T-cell (primary cell): ENCODE data around the gene ZNF668. TPM values are rescaled to one million over a fixed set of nuclear protein-coding genes. Genes with fewer than 3 reads are reported as not detected.
"Not testable (repeated sequence)": the region's sequence is repeated elsewhere in the genome, so short reads cannot be mapped to it uniquely, and the experiment has no call there.

Source experiments
- ATAC-seq, 4 experiments: fragments of 200-7000 bp in 3 of 4; fragments of 150-1000 bp in 1 of 4; cut with Tn5 transposase; replicated peaks in 1 of 4; 1 replicate in 3 of 4; 2 replicates in 1 of 4; pipeline ENCODE4 v1.10.0; 2021; ENCODE audit warnings: moderate library complexity in 3 of 4, mild to moderate bottlenecking in 2 of 4, moderate number of reproducible peaks in 1 of 4
- CTCF ChIA-PET, 2 donors: fragments of 300-600 bp; sonication (Branson Sonifier 250); formaldehyde crosslinking; loops; one replicate each; lab custom pipeline; 2022; ENCODE audit warnings: antibody characterized with exemption in 2 of 2; lab: Charles Lee
- POLR2A ChIA-PET, 2 donors: fragments of 300-600 bp; sonication (Branson Sonifier 250); formaldehyde crosslinking; loops; one replicate each; lab custom pipeline; 2022; ENCODE audit warnings: antibody characterized with exemption in 2 of 2; lab: Charles Lee
- DNase-seq, 35 experiments: peaks; one replicate each; pipeline versions ENCODE4 v3.0.0 to v3.0.0-alpha.2; 2013 to 2023
- H3K27ac ChIP-seq: one replicate; pipeline ENCODE4 v1.5.1; 2013; ENCODE audit warnings: low read length
- H3K27me3 ChIP-seq, 2 experiments: replicated peaks in 1 of 2; 1 replicate in 1 of 2; 2 replicates in 1 of 2; pipeline versions ENCODE4 v1.6.1 to v1.7.0; 2013; ENCODE audit warnings: low read length in 1 of 2, mixed read lengths in 1 of 2; ENCODE audit not compliant: control insufficient read depth in 2 of 2, insufficient read depth in 2 of 2; ENCODE audit errors: extremely low read depth in 1 of 2
- H3K36me3 ChIP-seq, 2 donors: 1 replicate in 1 of 2; 2 replicates in 1 of 2; pipeline versions ENCODE4 v1.6.1 to v1.7.0; 2013; ENCODE audit warnings: low read length in 1 of 2; ENCODE audit not compliant: control insufficient read depth in 2 of 2, insufficient read depth in 1 of 2; ENCODE audit errors: extremely low read depth in 1 of 2
- H3K4me1 ChIP-seq, 2 experiments: 1 replicate in 1 of 2; 2 replicates in 1 of 2; pipeline versions ENCODE4 v1.6.1 to v1.7.0; 2013; ENCODE audit warnings: low read length in 2 of 2, mixed read lengths in 1 of 2; ENCODE audit not compliant: insufficient read depth in 2 of 2, control insufficient read depth in 1 of 2; ENCODE audit errors: extremely low read depth in 1 of 2
- H3K4me3 ChIP-seq, 2 donors: 1 replicate in 1 of 2; 2 replicates in 1 of 2; pipeline versions ENCODE4 v1.5.1 to v1.7.0; 2013; ENCODE audit warnings: mild to moderate bottlenecking in 2 of 2, low read length in 1 of 2, moderate library complexity in 1 of 2; ENCODE audit not compliant: control insufficient read depth in 1 of 2; ENCODE audit errors: extremely low read depth in 1 of 2
- H3K9me3 ChIP-seq: 2 replicates; pipeline ENCODE4 v1.7.0; 2013
- H3K27ac Mint-ChIP-seq, 2 donors: one replicate each; pipeline ENCODE4 v1.8.0; 2020 to 2021; ENCODE audit warnings: mild to moderate bottlenecking in 2 of 2, mixed read lengths in 2 of 2
- H3K27me3 Mint-ChIP-seq, 2 donors: one replicate each; pipeline ENCODE4 v1.8.0; 2021 to 2022; ENCODE audit warnings: mixed read lengths in 2 of 2
- H3K36me3 Mint-ChIP-seq: one replicate; pipeline ENCODE4 v1.8.0; 2021; ENCODE audit warnings: mixed read lengths
- H3K4me1 Mint-ChIP-seq, 3 donors: one replicate each; pipeline ENCODE4 v1.8.0; 2020 to 2022; ENCODE audit warnings: mixed read lengths in 3 of 3, mild to moderate bottlenecking in 1 of 3
- H3K4me3 Mint-ChIP-seq, 3 donors: one replicate each; pipeline ENCODE4 v1.8.0; 2020 to 2022; ENCODE audit warnings: mild to moderate bottlenecking in 3 of 3, mixed read lengths in 3 of 3, moderate library complexity in 3 of 3
- H3K9me3 Mint-ChIP-seq, 3 donors: one replicate each; pipeline ENCODE4 v1.8.0; 2020 to 2022; ENCODE audit warnings: mixed read lengths in 3 of 3
- WGBS: methylation state at CpG from one replicate; pipeline ENCODE4 v1.1.5; 2013; ENCODE audit warnings: missing lambda C conversion rate; ENCODE audit not compliant: insufficient coverage; 5-methylcytosine and 5-hydroxymethylcytosine counted together
- total RNA-seq, 35 experiments: library from RNA in 6 of 35; stranded (reverse) in 6 of 35; fragments of 120-200 nt in 1 of 35; gene quantifications; one replicate each; pipeline versions ENCODE4 v1.2.1 to v1.2.4 and lab custom pipeline; 2013 to 2026

Gene ZNF668
- total RNA-seq, 5 donors from 2014 or later (not counting 1 experiment from before 2014, with no cell fraction given), result 12.3 to 14.4 (median 14.3) TPM

DNA sequence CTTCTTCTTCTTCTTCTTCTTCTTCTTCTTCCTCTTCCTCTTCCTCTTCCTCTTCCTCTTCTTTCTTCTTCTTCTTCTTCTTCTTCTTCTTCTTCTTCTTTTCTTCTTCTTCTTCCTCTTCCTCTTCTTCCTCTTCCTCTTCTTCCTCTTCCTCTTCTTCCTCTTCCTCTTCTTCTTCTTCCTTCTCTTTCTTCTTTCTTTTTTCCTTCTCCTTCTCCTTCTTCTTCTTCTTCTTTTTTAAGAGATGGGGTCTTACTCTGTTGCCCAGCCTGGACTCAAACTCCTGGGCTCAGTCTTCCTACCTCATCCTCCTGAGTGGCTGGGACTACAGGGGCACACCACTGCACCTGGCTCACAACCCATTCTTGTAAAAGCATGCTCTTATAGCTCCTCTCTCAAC lies 60.7 kb downstream of the ZNF668 start:
- peak overlapping the region in 1 of 3 donors; percentile 11 for H3K4me3 Mint-ChIP-seq
- H3K27me3 ChIP-seq, result peaks cover 3 to 54% of the 10 kb centered on the region in 2 experiments
- DNase-seq, ATAC-seq, H3K9me3 Mint-ChIP-seq, H3K27ac Mint-ChIP-seq, H3K36me3 ChIP-seq, H3K27ac ChIP-seq, H3K36me3 Mint-ChIP-seq, H3K9me3 ChIP-seq, CTCF ChIA-PET, H3K4me3 ChIP-seq, POLR2A ChIA-PET: not testable (repeated sequence)
- H3K4me1 Mint-ChIP-seq, result peaks cover 9 to 25% (median 18%) of the 10 kb centered on the region in 3 donors
- peaks cover 11 to 51% of the 10 kb centered on the region in 2 donors for H3K27me3 Mint-ChIP-seq
- H3K4me1 ChIP-seq, result peaks cover 4 to 14% of the 10 kb centered on the region in 2 experiments

GRCh38 chr16:31011815-31012214 lies 62.2 kb downstream of the ZNF668 start:
- H3K27ac ChIP-seq, H3K4me3 ChIP-seq, DNase-seq, H3K9me3 ChIP-seq, H3K9me3 Mint-ChIP-seq, ATAC-seq, CTCF ChIA-PET, H3K36me3 ChIP-seq, H3K36me3 Mint-ChIP-seq, POLR2A ChIA-PET: not testable (repeated sequence)
- peaks cover 3 to 54% of the 10 kb centered on the region in 2 experiments for H3K27me3 ChIP-seq
- WGBS, result 83% methylated on average over 6 of the region's 7 CpGs
- peak overlapping the region in 1 of 2 donors; percentile 44 for H3K27ac Mint-ChIP-seq
- peak overlapping the region; percentile 64 to 81 (median 76) for H3K4me3 Mint-ChIP-seq
- H3K27me3 Mint-ChIP-seq, result peaks cover 11 to 49% of the 10 kb centered on the region in 2 donors
- peaks cover 4 to 14% of the 10 kb centered on the region in 2 experiments for H3K4me1 ChIP-seq
- peaks cover 9 to 25% (median 18%) of the 10 kb centered on the region in 3 donors for H3K4me1 Mint-ChIP-seq

Other genes with a start within 250 kb of the ZNF668 start
- gene BCL7C, start 180.2 kb downstream of the ZNF668 start, total RNA-seq, result 10 to 100 TPM; 21.0 to 31.9 (median 26.9) TPM
- gene CTF1, start 177.6 kb downstream of the ZNF668 start, total RNA-seq, result under 1 TPM in 3 of 5 donors, not detected in 2; 0.38 to 0.47 (median 0.39) TPM
- gene FBXL19, start 150.7 kb downstream of the ZNF668 start, total RNA-seq, result 10 to 100 TPM; 11.5 to 22.0 (median 18.1) TPM
- 10 to 100 TPM in 3 of 5 donors, 1 to 10 TPM in 2; 6.6 to 22.3 (median 20.8) TPM for gene ORAI3, start 125.2 kb downstream of the ZNF668 start, total RNA-seq
- 10 to 100 TPM; 34.6 to 43.6 (median 38.2) TPM for gene SETD1A, start 116.5 kb downstream of the ZNF668 start, total RNA-seq
- 1 to 10 TPM in 3 of 5 donors, under 1 TPM in 2; 0.33 to 3.5 (median 1.3) TPM for gene HSD3B7, start 89.0 kb downstream of the ZNF668 start, total RNA-seq
- gene STX1B, start 63.6 kb downstream of the ZNF668 start, total RNA-seq, result 1 to 10 TPM; 2.3 to 3.9 (median 3.4) TPM
- 100 to 1,000 TPM in 2 of 5 donors, 10 to 100 TPM in 3; 73.9 to 110 (median 94.6) TPM for gene STX4, start 40.7 kb downstream of the ZNF668 start, total RNA-seq
- gene ZNF646, start 182 bp upstream of the ZNF668 start, total RNA-seq, result 10 to 100 TPM; 21.1 to 47.7 (median 44.1) TPM
- 10 to 100 TPM in 3 of 5 donors, 1 to 10 TPM in 2; 4.5 to 15.3 (median 13.1) TPM for gene PRSS53, start 14.7 kb upstream of the ZNF668 start, total RNA-seq
- gene VKORC1, start 20.6 kb upstream of the ZNF668 start, total RNA-seq, result 10 to 100 TPM; 31.8 to 66.4 (median 56.9) TPM
- gene BCKDK, start 34.1 kb upstream of the ZNF668 start, total RNA-seq, result 10 to 100 TPM in 3 of 5 donors, 1 to 10 TPM in 2; 7.6 to 21.3 (median 19.3) TPM
- 100 to 1,000 TPM in 3 of 5 donors, 10 to 100 TPM in 2; 92.3 to 122 (median 102) TPM for gene KAT8, start 43.4 kb upstream of the ZNF668 start, total RNA-seq
- gene PRSS8, start 61.5 kb upstream of the ZNF668 start, total RNA-seq, result 1 to 10 TPM in 1 of 5 donors, under 1 TPM in 2, not detected in 2; 0.43 to 1.1 (median 0.55) TPM
- 1 to 10 TPM in 4 of 5 donors, under 1 TPM in 1; 0.42 to 1.2 (median 1.1) TPM for gene PRSS36, start 75.8 kb upstream of the ZNF668 start, total RNA-seq
- 100 to 1,000 TPM; 410 to 963 (median 434) TPM for gene FUS, start 105.9 kb upstream of the ZNF668 start, total RNA-seq
- gene PYCARD, start 128.5 kb upstream of the ZNF668 start, total RNA-seq, result 10 to 100 TPM; 16.1 to 40.3 (median 33.4) TPM
- under 1 TPM in 3 of 5 donors, not detected in 2; 0.03 to 0.09 (median 0.09) TPM for gene TRIM72, start 139.9 kb upstream of the ZNF668 start, total RNA-seq
- gene PYDC1, start 142.9 kb upstream of the ZNF668 start, total RNA-seq, result not detected
- 10 to 100 TPM in 2 of 5 donors, 1 to 10 TPM in 3; 1.8 to 20.0 (median 4.1) TPM for gene ITGAM, start 185.7 kb upstream of the ZNF668 start, total RNA-seq